ENCODE data around the gene AKAP13. TPM values are rescaled to one million over a fixed set of nuclear protein-coding genes. Genes with fewer than 3 reads are reported as not detected.

AKAP13 gene
- total and polyA plus RNA-seq, 2 donors (not counting 1 experiment from before 2014, with no cell fraction given): 73.8 to 358 TPM

DNA sequence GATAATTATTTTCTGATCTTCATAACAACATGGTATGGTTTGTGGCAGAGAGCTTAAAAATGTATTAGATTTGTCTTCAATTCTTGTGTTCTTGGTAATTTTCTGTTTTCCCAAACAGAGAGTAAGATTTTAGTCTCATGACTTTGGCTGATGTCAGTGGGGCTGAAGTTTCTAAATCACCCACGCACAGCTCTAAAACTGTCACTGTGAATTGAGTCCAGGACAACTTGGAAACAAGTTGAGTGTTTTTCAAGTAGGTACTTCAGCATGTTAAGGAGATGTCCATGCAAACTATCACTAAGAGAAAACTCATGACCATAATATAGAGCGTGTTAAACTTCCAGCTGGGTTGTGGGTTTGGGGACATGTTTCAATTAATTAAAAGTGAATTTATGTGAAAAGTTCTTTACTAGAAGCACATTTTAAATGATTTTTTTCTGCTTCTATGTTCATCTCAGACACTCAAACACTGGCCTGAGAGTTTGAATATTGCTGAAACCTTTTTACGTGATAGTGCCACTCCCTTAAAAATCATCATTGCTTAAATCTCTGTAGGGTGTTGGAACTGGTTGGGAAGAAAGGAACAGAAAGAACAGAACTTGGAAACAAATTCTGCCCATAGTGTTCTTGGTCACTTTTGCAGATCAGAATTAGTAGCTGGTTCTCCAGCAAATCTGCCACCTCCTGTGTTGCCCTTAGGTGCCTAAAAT, 324.5 kb downstream of the AKAP13 start:
- peaks cover 5 to 37% of the 10 kb centered on the region in 2 experiments for H3K36me3 ChIP-seq (replicated peaks in 1 of 2; ENCODE audit: control extremely low read depth in 1 of 2, control insufficient read depth in 1 of 2, extremely low read depth in 1 of 2, insufficient read depth in 2 of 2, low read length in 1 of 2)
- ChIA-PET CTCF (interaction anchor here (0.9 to 3.8 kb wide), 3 partner anchors 14 to 374 kb away, joined by 3 to 25 read pairs (median 3); no protein-coding TSS in a partner anchor), POLR2A (interaction anchor here (1.3 to 6.8 kb wide), 2 partner anchors 13 to 230 kb away, joined by 3 to 49 read pairs; no protein-coding TSS in a partner anchor)
- ATAC-seq (ENCODE audit: low read depth) (no peak), DNase-seq (no peak)
- H3K79me2 ChIP-seq (ENCODE audit: control insufficient read depth, insufficient read depth, low read length): peaks cover 94% of the 10 kb centered on the region
- Mint-ChIP-seq H3K4me1 (peaks cover 84% of the 10 kb centered on the region), H3K27ac (peak overlapping the region; percentile 88), H3K27me3 (no peaks in the 10 kb centered on the region), H3K4me3 (peak overlapping the region; percentile 63), H3K9me3 (ENCODE audit: insufficient read depth) (no peaks in the 10 kb centered on the region)
- H3K27me3 ChIP-seq (replicated peaks in 1 of 4; ENCODE audit: control extremely low read depth in 1 of 4, control insufficient read depth in 3 of 4, insufficient read depth in 4 of 4, low read length in 3 of 4): no peaks in the 10 kb centered on the region
- TF ChIP-seq EZH2 (IDR thresholded peaks at IDR 0.05; ENCODE audit: borderline replicate concordance, insufficient read depth, low read depth, low read length, poor library complexity, severe bottlenecking): no peak
- TF ChIP-seq, protein P1, sequence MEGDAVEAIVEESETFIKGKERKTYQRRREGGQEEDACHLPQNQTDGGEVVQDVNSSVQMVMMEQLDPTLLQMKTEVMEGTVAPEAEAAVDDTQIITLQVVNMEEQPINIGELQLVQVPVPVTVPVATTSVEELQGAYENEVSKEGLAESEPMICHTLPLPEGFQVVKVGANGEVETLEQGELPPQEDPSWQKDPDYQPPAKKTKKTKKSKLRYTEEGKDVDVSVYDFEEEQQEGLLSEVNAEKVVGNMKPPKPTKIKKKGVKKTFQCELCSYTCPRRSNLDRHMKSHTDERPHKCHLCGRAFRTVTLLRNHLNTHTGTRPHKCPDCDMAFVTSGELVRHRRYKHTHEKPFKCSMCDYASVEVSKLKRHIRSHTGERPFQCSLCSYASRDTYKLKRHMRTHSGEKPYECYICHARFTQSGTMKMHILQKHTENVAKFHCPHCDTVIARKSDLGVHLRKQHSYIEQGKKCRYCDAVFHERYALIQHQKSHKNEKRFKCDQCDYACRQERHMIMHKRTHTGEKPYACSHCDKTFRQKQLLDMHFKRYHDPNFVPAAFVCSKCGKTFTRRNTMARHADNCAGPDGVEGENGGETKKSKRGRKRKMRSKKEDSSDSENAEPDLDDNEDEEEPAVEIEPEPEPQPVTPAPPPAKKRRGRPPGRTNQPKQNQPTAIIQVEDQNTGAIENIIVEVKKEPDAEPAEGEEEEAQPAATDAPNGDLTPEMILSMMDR (IDR thresholded peaks at IDR 0.05): no peak
- intact Hi-C loops (cut with micrococcal nuclease): loop anchor here (5.0 to 10.0 kb wide), 4 partner anchors 123 to 723 kb away; partner anchors contain the start of gene PDE8A
- WGBS (ENCODE audit: insufficient coverage): no CpG with 5 or more reads among the region's 3 CpGs
- H2AFZ ChIP-seq (ENCODE audit: insufficient read depth, low read depth, low read length, poor library complexity, severe bottlenecking): no peak overlapping the region
- H3K27ac ChIP-seq (ENCODE audit: low read length in 2 of 2): peak overlapping the region; percentile 96 to 99
- H3K4me2 ChIP-seq (replicated peaks; ENCODE audit: low read depth, low read length, poor library complexity, severe bottlenecking): peak overlapping the region; percentile 32
- no peaks in the 10 kb centered on the region for H4K20me1 ChIP-seq (ENCODE audit: control insufficient read depth, insufficient read depth, low read length, poor library complexity, severe bottlenecking)
- H3K9me3 ChIP-seq (ENCODE audit: control extremely low read depth in 1 of 3, control insufficient read depth in 2 of 3, insufficient read depth in 1 of 3, low read length in 2 of 3): no peaks in the 10 kb centered on the region
- H3K4me3 ChIP-seq (ENCODE audit: control extremely low read depth in 1 of 5, extremely low read depth in 1 of 5, insufficient read depth in 1 of 5, low read depth in 2 of 5, low read length in 4 of 5): no peak overlapping the region
- peaks cover 67 to 69% of the 10 kb centered on the region in 2 donors for H3K4me1 ChIP-seq (ENCODE audit: control insufficient read depth in 2 of 2, insufficient read depth in 2 of 2, low read length in 2 of 2)
- H3K9ac ChIP-seq (ENCODE audit: low read length): no peak overlapping the region

Measured in B cell (primary cell).